ENCODE measurements around the gene NDUFB10. TPM values are rescaled to one million over a fixed set of nuclear protein-coding genes. Genes with fewer than 3 reads are reported as not detected.

Gene NDUFB10
- total RNA-seq, 4 donors from 2014 or later = 174 to 325 (median 284) TPM

- H3K27ac ChIP-seq = no peak overlapping the region
- TF ChIP-seq CTCF (IDR thresholded peaks at IDR 0.05) (no peak), POLR2A (IDR thresholded peaks at IDR 0.05) (no peak)
Measured at GRCh38 chr16:2002406-2003230, 43.3 kb downstream of the NDUFB10 start.

GRCh38 chr16:2003231-2003826 is 44.0 kb downstream of the NDUFB10 start:
- intact Hi-C loops (cut with DNase I) = no loop called here
- Histone ChIP-seq H3K27me3 (no peaks in the 10 kb centered on the region), H3K27ac (no peak overlapping the region), H3K36me3 (peaks cover 45 to 47% of the 10 kb centered on the region in 2 donors), H3K9me3 (no peaks in the 10 kb centered on the region), H3K4me1 (peaks cover 15 to 36% of the 10 kb centered on the region in 2 donors), H3K4me3 (replicated peaks in 1 of 3) (no peak overlapping the region)
- TF ChIP-seq CTCF (IDR thresholded peaks at IDR 0.05) (no peak), POLR2A (IDR thresholded peaks at IDR 0.05) (no peak)
- 68 to 83% methylated on average over 5 to 8 of the region's 8 CpGs for WGBS, 2 donors
- no peak for DNase-seq

More at GRCh38 chr16:2002406-2003230, 43.3 kb downstream of the NDUFB10 start:
- H3K27me3 ChIP-seq = no peaks in the 10 kb centered on the region
- no peaks in the 10 kb centered on the region for H3K9me3 ChIP-seq
- DNase-seq = no peak
- WGBS, 2 donors = 93 to 98% methylated on average over 9 to 29 of the region's 47 CpGs
- peaks cover 8 to 29% of the 10 kb centered on the region in 2 donors for H3K4me1 ChIP-seq
- no peak overlapping the region for H3K4me3 ChIP-seq (replicated peaks in 1 of 3)
- intact Hi-C loops (cut with DNase I) = no loop called here
- peaks cover 51 to 54% of the 10 kb centered on the region in 2 donors for H3K36me3 ChIP-seq

- WGBS, 2 donors = 26 to 53% methylated on average over 16 to 28 of the region's 36 CpGs
- Histone ChIP-seq H3K27ac (no peak overlapping the region), H3K4me3 (replicated peaks in 1 of 3) (no peak overlapping the region)
Measured at GRCh38 chr16:2003827-2004641, 44.7 kb downstream of the NDUFB10 start.

GRCh38 chr16:2004795-2005517 is 45.6 kb downstream of the NDUFB10 start:
- no peaks in the 10 kb centered on the region for H3K27me3 ChIP-seq
- H3K9me3 ChIP-seq = no peaks in the 10 kb centered on the region
- no peak overlapping the region for H3K4me3 ChIP-seq (replicated peaks in 1 of 3)
- H3K36me3 ChIP-seq = peaks cover 29 to 31% of the 10 kb centered on the region in 2 donors
- 80 to 86% methylated on average over 16 to 25 of the region's 34 CpGs for WGBS, 2 donors
- no peak for TF ChIP-seq POLR2A (IDR thresholded peaks at IDR 0.05)
- no peak for TF ChIP-seq CTCF (IDR thresholded peaks at IDR 0.05)
- peaks cover 21 to 43% of the 10 kb centered on the region in 2 donors for H3K4me1 ChIP-seq
- DNase-seq = peak in 1 of 2 donors; percentile 29
- intact Hi-C loops (cut with DNase I) = no loop called here
- no peak overlapping the region for H3K27ac ChIP-seq

More at GRCh38 chr16:2003827-2004641, 44.7 kb downstream of the NDUFB10 start:
- H3K9me3 ChIP-seq = no peaks in the 10 kb centered on the region
- peak; percentile 88 to 90 for DNase-seq
- H3K27me3 ChIP-seq = no peaks in the 10 kb centered on the region
- TF ChIP-seq CTCF (IDR thresholded peaks at IDR 0.05) = peak; percentile 73 to 95 (median 90)
- no peak for TF ChIP-seq POLR2A (IDR thresholded peaks at IDR 0.05)
- peaks cover 21 to 43% of the 10 kb centered on the region in 2 donors for H3K4me1 ChIP-seq
- H3K36me3 ChIP-seq = peaks cover 38 to 40% of the 10 kb centered on the region in 2 donors
- intact Hi-C loops (cut with DNase I) = no loop called here
